ENCODE results near the gene CAPN15. TPM values are rescaled to one million over a fixed set of nuclear protein-coding genes. Genes with fewer than 3 reads are reported as not detected.

Gene CAPN15
- polyA plus RNA-seq, 1 donor, result 45.6 TPM

DNA sequence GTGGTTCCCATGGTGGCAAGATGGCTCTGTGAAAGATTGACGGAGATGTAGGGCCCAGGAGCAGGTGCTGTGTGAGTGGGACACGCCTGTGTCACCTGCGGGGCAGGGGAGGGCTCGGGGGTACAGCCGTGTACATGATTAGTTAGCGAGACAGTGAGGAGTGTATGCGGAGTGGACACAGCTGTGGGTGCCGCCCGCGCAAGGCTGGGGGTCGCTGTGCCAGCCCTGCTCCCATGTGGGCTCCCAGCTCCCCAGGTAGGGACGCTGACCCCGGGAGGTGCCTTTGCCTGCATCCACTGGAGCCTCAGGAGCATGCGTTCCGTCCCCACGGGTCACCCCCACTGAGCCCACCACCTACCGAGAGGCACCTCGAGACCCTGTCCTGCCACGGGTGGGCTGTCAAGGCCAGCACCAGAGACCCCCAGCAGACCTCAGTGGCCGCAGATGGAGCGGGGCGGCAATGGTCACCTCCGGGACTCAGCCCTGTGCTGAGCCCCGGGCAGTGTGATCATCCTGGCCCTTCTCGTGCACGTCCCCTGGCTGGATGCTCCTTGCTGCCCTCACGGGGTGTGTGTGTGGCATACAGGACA, 7.4 kb downstream of the CAPN15 start:
- Histone ChIP-seq H3K4me1 (ENCODE audit: control insufficient read depth, insufficient read depth, low read length) (peaks cover 37% of the 10 kb centered on the region), H3K27me3 (ENCODE audit: control insufficient read depth, insufficient read depth, low read length) (no peaks in the 10 kb centered on the region), H3K27ac (ENCODE audit: low read length) (peak overlapping the region; percentile 96), H3K36me3 (ENCODE audit: control insufficient read depth, insufficient read depth, low read length) (peaks cover 37% of the 10 kb centered on the region), H3K4me3 (ENCODE audit: low read length) (peak overlapping the region; percentile 56), H3K9me3 (ENCODE audit: control insufficient read depth, low read depth, low read length) (peaks cover 7% of the 10 kb centered on the region)
- WGBS (ENCODE audit: insufficient coverage, low lambda C conversion rate), result no CpG with 5 or more reads among the region's 27 CpGs
- DNase-seq, result no peak

DNA sequence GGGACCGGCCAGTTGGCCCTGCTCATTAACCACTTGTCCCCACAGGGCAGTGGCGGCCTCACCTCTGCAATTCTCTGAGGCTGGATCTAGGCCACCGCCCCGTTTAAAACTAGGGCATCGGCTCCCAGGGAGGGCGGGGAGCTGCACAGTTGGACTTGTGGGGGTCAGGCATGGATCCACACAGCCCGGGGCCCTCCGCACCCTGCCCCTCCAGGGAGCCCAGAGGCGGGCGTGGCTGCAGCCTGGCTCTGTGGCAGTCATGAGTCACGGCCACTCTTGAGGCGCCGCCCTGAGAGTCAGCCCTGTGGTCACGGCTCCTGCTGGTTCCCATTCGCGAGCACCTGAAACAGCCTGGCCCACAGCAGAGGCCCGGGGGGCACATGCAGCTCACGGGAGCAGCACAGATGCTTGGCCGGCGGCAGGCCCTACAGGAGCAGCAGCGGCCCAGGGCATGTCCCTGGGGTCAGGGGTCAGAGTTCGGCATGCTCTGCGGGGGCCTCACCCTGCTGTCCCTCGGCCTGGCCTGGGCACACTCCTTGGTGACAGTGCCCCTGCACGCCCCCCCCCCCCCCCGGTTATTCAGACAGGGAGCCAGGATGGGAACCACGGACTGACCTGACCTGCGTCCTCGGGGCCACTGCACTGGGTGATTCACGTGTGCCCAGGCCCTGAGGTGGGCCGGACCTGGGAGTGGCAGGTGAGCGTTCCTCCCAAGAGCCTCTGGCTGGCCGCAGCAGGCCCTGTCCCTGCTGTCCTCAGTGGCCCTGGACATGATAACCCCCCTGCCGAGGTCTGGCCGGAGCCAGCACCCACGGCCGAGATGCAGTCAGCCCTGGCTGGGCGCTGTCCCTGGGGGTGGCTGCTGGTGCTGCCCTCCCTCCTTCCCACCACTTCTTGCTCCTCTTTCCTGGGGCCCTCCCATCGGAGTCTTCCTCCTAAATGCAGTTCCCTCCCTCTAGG, 8.2 kb downstream of the CAPN15 start:
- Histone ChIP-seq H3K27me3 (ENCODE audit: control insufficient read depth, insufficient read depth, low read length) (no peaks in the 10 kb centered on the region), H3K27ac (ENCODE audit: low read length) (peak overlapping the region; percentile 96), H3K4me3 (ENCODE audit: low read length) (peak overlapping the region; percentile 56), H3K4me1 (ENCODE audit: control insufficient read depth, insufficient read depth, low read length) (peaks cover 29% of the 10 kb centered on the region), H3K36me3 (ENCODE audit: control insufficient read depth, insufficient read depth, low read length) (peaks cover 38% of the 10 kb centered on the region), H3K9me3 (ENCODE audit: control insufficient read depth, low read depth, low read length) (peaks cover 7% of the 10 kb centered on the region)
- peak; percentile 91 to 95 for DNase-seq
- WGBS (ENCODE audit: insufficient coverage, low lambda C conversion rate), result no CpG with 5 or more reads among the region's 39 CpGs

DNA sequence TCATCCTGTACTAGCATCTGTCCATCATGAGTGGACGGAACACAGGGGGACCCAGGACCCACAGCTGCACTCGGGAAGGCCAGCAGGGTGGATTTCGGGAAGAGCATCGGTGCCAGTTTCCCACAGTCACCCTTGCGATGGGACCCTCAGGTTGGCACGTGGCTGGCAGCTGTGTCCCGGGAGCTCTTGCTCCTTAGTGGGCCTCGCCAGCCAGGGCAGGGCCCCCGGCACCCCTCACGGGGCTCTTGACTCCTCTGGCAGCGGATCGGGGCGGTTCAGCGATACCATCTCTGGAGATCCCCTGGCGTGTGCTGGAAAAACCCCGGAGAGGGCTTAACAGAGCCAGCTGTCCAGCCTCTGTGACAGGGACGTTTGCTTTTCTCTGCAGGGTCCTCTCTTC, 9.2 kb downstream of the CAPN15 start:
- Histone ChIP-seq H3K4me1 (ENCODE audit: control insufficient read depth, insufficient read depth, low read length) (peaks cover 26% of the 10 kb centered on the region), H3K27ac (ENCODE audit: low read length) (no peak overlapping the region), H3K9me3 (ENCODE audit: control insufficient read depth, low read depth, low read length) (peaks cover 7% of the 10 kb centered on the region), H3K36me3 (ENCODE audit: control insufficient read depth, insufficient read depth, low read length) (peaks cover 39% of the 10 kb centered on the region), H3K4me3 (ENCODE audit: low read length) (no peak overlapping the region), H3K27me3 (ENCODE audit: control insufficient read depth, insufficient read depth, low read length) (no peaks in the 10 kb centered on the region)
- no CpG with 5 or more reads among the region's 17 CpGs for WGBS (ENCODE audit: insufficient coverage, low lambda C conversion rate)
- DNase-seq, result no peak

DNA sequence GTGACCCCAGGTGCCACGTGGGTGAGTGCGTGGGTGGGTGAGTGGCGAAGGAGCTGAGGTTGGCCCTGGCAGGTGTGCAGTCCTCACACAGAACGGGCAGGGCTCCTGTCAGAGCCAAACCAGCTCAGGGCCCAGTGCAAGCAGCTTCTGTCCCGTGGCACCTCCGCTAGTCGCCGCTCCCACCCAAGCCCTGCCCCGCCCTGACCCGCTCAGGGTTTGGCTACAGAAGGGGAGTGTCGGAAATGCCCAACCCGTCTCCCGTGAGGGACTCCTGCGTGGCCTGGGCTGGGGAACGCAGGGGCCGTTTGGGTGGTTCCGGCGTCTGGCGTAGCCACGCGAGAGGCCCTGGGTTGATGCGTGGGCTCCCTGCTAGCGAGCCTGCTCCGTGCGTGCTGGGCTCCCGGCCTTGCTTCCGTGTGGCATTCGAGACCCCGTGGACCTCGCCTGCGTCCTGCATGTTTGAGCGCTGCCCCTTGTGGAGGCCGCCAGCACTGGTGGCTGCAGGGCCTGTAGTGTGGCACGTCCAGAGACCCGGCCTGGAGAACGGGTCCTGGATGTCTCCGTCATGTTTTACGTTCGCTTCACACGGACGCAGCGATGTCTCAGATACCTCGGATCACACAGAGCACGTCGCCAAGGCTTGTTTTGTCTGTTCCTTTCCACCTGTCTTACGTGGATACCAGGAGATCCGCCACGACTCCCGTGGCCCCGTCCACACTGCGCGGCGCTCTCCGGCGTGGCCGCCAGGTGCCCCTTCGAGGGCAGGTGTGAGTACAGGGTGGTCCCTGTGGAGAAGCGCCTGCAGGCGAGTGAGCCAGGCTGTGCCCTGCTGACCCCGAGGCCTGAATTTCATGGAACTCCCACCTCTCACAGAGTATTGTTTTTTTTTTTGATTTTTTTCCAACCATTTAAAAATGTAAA, 10.2 kb downstream of the CAPN15 start:
- no peaks in the 10 kb centered on the region for H3K27me3 ChIP-seq (ENCODE audit: control insufficient read depth, insufficient read depth, low read length)
- no peak overlapping the region for H3K27ac ChIP-seq (ENCODE audit: low read length)
- no peak overlapping the region for H3K4me3 ChIP-seq (ENCODE audit: low read length)
- no peak for DNase-seq
- H3K36me3 ChIP-seq (ENCODE audit: control insufficient read depth, insufficient read depth, low read length), result peaks cover 41% of the 10 kb centered on the region
- peaks cover 7% of the 10 kb centered on the region for H3K9me3 ChIP-seq (ENCODE audit: control insufficient read depth, low read depth, low read length)
- H3K4me1 ChIP-seq (ENCODE audit: control insufficient read depth, insufficient read depth, low read length), result peaks cover 26% of the 10 kb centered on the region
- WGBS (ENCODE audit: insufficient coverage, low lambda C conversion rate), result 100% methylated on average over 1 of the region's 60 CpGs

DNA sequence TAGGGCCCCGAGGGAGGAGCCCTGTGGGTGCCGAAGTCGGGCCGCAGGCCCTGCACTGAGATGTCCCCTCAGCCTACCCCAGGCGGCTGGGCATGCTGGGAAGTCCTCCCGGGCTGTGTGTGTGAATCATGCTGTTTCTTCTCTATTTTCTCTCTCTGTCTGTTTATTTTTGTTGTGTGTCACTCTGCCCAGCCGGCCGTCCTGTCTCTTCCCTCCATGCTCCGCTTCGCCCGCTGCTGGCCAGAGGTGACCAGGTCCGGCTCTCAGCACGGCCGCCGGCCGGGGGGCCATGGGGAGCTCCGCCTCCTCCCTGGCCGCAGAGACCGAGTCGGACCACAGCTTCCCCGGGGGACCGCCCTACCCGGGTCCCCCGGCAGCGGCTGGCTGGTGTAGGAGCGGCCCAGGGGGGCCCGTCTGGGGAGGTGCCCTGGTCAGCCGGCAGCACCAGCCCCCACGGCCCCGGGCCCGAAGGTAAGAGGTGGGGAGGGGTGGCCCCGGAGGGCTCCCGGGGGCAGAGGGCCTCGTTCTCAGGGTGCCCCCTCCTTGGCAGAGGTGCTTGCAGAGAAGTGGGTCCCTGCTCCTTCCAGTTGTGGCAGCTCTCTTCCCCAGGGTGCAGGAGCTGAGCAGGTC, 12.5 kb downstream of the CAPN15 start:
- no peaks in the 10 kb centered on the region for H3K27me3 ChIP-seq (ENCODE audit: control insufficient read depth, insufficient read depth, low read length)
- H3K27ac ChIP-seq (ENCODE audit: low read length), result no peak overlapping the region
- H3K4me3 ChIP-seq (ENCODE audit: low read length), result no peak overlapping the region
- H3K9me3 ChIP-seq (ENCODE audit: control insufficient read depth, low read depth, low read length), result peaks cover 10% of the 10 kb centered on the region
- DNase-seq, result no peak
- peaks cover 29% of the 10 kb centered on the region for H3K4me1 ChIP-seq (ENCODE audit: control insufficient read depth, insufficient read depth, low read length)
- H3K36me3 ChIP-seq (ENCODE audit: control insufficient read depth, insufficient read depth, low read length), result peaks cover 41% of the 10 kb centered on the region
- no CpG with 5 or more reads among the region's 34 CpGs for WGBS (ENCODE audit: insufficient coverage, low lambda C conversion rate)

DNA sequence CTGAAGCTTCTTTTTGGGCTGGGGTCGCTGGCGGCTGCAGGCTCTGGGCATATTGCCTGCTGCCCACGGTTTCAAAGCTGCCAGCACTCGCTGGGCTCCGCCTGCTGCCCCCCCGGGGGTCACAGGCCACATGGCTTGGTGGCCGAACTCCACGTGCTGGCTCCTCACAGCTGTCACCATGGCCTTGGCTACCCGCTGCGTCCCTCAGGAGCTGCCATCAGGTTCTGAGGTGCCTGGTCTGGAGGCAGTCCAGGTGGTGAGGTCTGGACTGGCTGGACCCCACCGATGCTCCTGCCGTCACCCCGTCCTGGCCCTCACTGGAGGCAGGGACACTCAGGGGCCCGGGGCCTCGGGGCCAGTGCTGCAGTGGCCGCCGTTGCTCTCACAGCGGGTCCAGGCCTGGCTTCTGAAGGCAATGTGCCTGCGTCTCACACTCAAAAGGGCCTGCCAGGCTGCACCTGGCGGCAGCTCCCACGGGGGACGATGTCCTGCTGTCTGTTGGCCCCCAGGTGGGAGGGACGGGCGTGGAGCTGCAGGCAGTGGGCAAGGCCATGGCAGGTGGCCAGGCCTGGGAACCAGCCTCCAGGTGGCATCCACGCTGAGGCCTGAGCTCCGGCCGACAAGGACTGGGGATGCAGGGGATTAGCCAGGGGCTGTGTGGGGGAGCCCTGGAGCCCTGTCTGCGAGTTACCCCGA, 13.3 kb downstream of the CAPN15 start:
- Histone ChIP-seq H3K27ac (ENCODE audit: low read length) (no peak overlapping the region), H3K4me1 (ENCODE audit: control insufficient read depth, insufficient read depth, low read length) (peaks cover 22% of the 10 kb centered on the region), H3K36me3 (ENCODE audit: control insufficient read depth, insufficient read depth, low read length) (peaks cover 44% of the 10 kb centered on the region), H3K4me3 (ENCODE audit: low read length) (no peak overlapping the region), H3K9me3 (ENCODE audit: control insufficient read depth, low read depth, low read length) (peaks cover 10% of the 10 kb centered on the region), H3K27me3 (ENCODE audit: control insufficient read depth, insufficient read depth, low read length) (no peaks in the 10 kb centered on the region)
- DNase-seq, result no peak
- WGBS (ENCODE audit: insufficient coverage, low lambda C conversion rate), result no CpG with 5 or more reads among the region's 29 CpGs

DNA sequence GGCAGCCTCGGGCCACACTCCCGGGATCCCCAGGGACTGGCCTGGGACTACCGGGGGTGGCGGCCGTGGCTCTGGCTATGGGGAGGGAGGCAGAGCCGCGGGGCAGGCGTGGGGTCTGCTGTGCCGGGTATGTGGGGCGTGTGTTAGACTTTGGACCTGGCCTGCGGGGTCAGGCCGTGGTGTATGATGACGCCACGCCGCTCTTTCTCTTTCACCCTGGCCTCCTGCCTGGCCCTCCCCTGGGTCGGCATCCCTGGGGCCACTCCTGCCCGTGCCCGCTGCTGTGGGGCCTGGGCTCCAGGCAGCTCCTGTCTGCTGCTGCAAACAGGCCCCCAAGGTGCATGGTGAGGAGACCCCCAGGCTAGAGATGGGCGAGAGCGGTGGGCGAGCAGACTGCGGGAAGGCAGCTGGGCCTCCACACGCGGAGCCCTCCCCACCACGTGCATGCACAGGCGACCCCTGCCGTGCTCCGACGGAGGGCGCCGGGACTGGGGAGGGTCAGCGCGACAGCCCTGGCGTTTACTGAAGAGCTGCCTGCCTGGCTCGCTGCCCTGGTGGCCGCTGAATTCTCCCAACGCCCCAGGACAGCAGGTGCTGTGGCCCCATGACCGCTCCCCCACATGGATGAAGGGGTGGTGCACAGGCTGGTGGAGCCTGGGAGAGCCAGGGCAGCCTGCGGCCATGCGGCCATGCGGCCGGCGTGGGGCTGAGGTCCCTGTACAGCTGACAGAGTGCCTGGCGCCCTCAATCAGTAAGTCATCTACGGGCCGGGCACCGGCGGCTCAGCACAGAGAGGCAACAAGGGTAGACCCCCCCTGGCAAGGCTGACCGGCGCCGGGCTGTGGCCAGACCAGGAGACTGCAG, 16.0 kb downstream of the CAPN15 start:
- H3K27ac ChIP-seq (ENCODE audit: low read length), result peak overlapping the region; percentile 79

DNA sequence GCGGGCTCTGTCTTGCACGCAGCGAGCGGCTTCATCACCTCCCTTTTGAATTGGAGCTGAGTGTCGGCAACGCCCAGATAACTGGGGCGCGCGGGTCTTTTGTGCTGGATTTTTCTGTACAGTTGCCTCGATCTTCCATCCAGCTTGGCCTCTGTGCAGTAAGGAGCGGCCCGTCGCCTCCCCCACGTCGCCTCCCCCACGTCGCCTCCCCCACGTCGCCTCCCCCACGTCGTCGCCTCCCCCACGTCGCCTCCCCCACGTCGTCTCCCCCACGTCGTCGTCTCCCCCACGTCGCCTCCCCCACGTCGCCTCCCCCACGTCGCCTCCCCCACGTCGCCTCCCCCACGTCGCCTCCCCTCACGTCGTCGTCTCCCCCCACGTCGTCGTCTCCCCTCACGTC, 17.0 kb downstream of the CAPN15 start:
- peak overlapping the region; percentile 79 for H3K27ac ChIP-seq (ENCODE audit: low read length)
- peaks cover 29% of the 10 kb centered on the region for H3K36me3 ChIP-seq (ENCODE audit: control insufficient read depth, insufficient read depth, low read length)
- H3K27me3 ChIP-seq (ENCODE audit: control insufficient read depth, insufficient read depth, low read length), result no peaks in the 10 kb centered on the region
- DNase-seq, result no peak
- peaks cover 17% of the 10 kb centered on the region for H3K4me1 ChIP-seq (ENCODE audit: control insufficient read depth, insufficient read depth, low read length)
- peaks cover 20% of the 10 kb centered on the region for H3K9me3 ChIP-seq (ENCODE audit: control insufficient read depth, low read depth, low read length)
- WGBS (ENCODE audit: insufficient coverage, low lambda C conversion rate), result 92% methylated on average over 6 of the region's 46 CpGs
- no peak overlapping the region for H3K4me3 ChIP-seq (ENCODE audit: low read length)

More for the DNA sequence above, 16.0 kb downstream of the CAPN15 start:
- Histone ChIP-seq H3K4me1 (ENCODE audit: control insufficient read depth, insufficient read depth, low read length) (peaks cover 17% of the 10 kb centered on the region), H3K4me3 (ENCODE audit: low read length) (peak overlapping the region; percentile 11), H3K36me3 (ENCODE audit: control insufficient read depth, insufficient read depth, low read length) (peaks cover 29% of the 10 kb centered on the region), H3K9me3 (ENCODE audit: control insufficient read depth, low read depth, low read length) (peaks cover 14% of the 10 kb centered on the region), H3K27me3 (ENCODE audit: control insufficient read depth, insufficient read depth, low read length) (no peaks in the 10 kb centered on the region)
- 80% methylated on average over 1 of the region's 51 CpGs for WGBS (ENCODE audit: insufficient coverage, low lambda C conversion rate)
- peak; percentile 86 to 92 for DNase-seq

Measured in large intestine (tissue), 3 donors.